Gastrocnemius medialis (tissue), 4 donors: ENCODE results near the gene PPFIBP1. TPM values are rescaled to one million over a fixed set of nuclear protein-coding genes. Genes with fewer than 3 reads are reported as not detected.

ENCODE experiments used
- ATAC-seq, 2 donors: fragments of 150-250 bp; one replicate each; pipeline ENCODE4 v1.9.1; 2016
- DNase-seq, 2 donors: peaks; one replicate each; pipeline ENCODE4 v3.0.0-alpha.2; 2019
- H3K27ac ChIP-seq, 4 donors: fragments of 200-600 bp; sonication (generic); 1 replicate in 1 of 4; 2 replicates in 3 of 4; pipeline ENCODE4 v1.5.1; 2016 to 2018; ENCODE audit warnings: mild to moderate bottlenecking in 2 of 4, moderate library complexity in 1 of 4
- H3K27me3 ChIP-seq, 3 donors: fragments of 200-600 bp; sonication (generic) in 2 of 3; 1 replicate in 1 of 3; 2 replicates in 2 of 3; pipeline versions ENCODE4 v1.5.1 to v1.6.0; 2016 to 2019; ENCODE audit warnings: mild to moderate bottlenecking in 1 of 3, moderate library complexity in 1 of 3
- H3K36me3 ChIP-seq, 2 donors: fragments of 200-600 bp; sonication (generic) in 1 of 2; one replicate each; pipeline ENCODE4 v1.5.1; 2017 to 2018
- H3K4me1 ChIP-seq, 2 donors: fragments of 200-600 bp; sonication (generic) in 1 of 2; one replicate each; pipeline ENCODE4 v1.5.1; 2016 to 2017; ENCODE audit warnings: mild to moderate bottlenecking in 2 of 2
- H3K4me3 ChIP-seq, 4 donors: fragments of 200-600 bp; sonication (generic) in 3 of 4; 1 replicate in 1 of 4; 2 replicates in 3 of 4; pipeline ENCODE4 v1.5.1; 2016 to 2019; ENCODE audit warnings: mild to moderate bottlenecking in 2 of 4
- H3K9me3 ChIP-seq, 3 donors: fragments of 200-600 bp; sonication (generic) in 2 of 3; 1 replicate in 1 of 3; 2 replicates in 2 of 3; pipeline ENCODE4 v1.5.1; 2016 to 2019
- POLR2A ChIP-seq, 2 donors: fragments of 450-650 bp; IDR thresholded peaks; one replicate each; pipeline ENCODE4 v1.6.1; 2017; ENCODE audit warnings: antibody characterized with exemption in 2 of 2, mild to moderate bottlenecking in 2 of 2, moderate library complexity in 2 of 2
- in situ Hi-C, 4 donors: fragments of 200-750 bp; cut with MboI; loops; one replicate each; pipeline versions ENCODE4 v1.15.0 to v1.8.0; 2017; ENCODE audit warnings: low sequenced_read_pairs in 4 of 4
- intact Hi-C: fragments of 100-400 bp; cut with DNase I; formaldehyde crosslinking; loops from one replicate; pipeline ENCODE4 v1.15.1; 2023; ENCODE audit warnings: low total_unique reads
- total RNA-seq, 4 donors: library from RNA; depleted of rRNA; stranded (reverse); fragments of >200 nt; gene quantifications; one replicate each; pipeline versions ENCODE4 v1.1.0 to v1.2.3, GENCODE V29; 2016
- TF ChIP-seq, protein P1 (sequence below), 5 experiments: fragments of 450-650 bp in 3 of 5; fragments of 200-600 bp in 2 of 5; sonication (generic) in 2 of 5; IDR thresholded peaks in 4 of 5; conservative IDR thresholded peaks in 1 of 5; 1 replicate in 4 of 5; 2 replicates in 1 of 5; pipeline ENCODE4 v1.5.1; 2016 to 2019; ENCODE audit warnings: antibody characterized with exemption in 5 of 5, mild to moderate bottlenecking in 3 of 5, moderate library complexity in 3 of 5

PPFIBP1 gene
- total RNA-seq, 4 donors from 2014 or later = 18.3 to 33.2 (median 27.4) TPM

DNA sequence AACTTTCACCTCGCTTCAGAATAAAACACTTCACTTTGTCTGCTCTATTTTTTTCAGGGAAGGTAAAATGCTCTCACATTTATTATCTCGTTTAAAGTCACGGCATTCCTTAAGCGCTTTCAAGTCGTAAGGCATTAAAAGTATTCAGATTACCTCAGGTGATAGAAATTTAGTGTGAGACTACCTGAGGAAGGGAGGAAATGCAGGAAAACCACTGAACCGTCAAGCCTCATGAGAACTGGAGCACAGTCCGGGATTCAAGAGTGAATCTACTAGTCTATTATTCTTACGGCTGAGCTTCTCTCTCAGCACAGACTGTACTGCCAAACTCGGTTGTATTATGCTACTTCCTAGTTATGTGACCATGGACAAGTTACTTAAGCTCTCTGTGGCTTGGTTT is 8.3 kb upstream of the PPFIBP1 start:
- in situ Hi-C loops = no loop called here
- no peak for ATAC-seq
- no peak overlapping the region for H3K27ac ChIP-seq
- no peaks in the 10 kb centered on the region for H3K27me3 ChIP-seq
- TF ChIP-seq, protein P1, sequence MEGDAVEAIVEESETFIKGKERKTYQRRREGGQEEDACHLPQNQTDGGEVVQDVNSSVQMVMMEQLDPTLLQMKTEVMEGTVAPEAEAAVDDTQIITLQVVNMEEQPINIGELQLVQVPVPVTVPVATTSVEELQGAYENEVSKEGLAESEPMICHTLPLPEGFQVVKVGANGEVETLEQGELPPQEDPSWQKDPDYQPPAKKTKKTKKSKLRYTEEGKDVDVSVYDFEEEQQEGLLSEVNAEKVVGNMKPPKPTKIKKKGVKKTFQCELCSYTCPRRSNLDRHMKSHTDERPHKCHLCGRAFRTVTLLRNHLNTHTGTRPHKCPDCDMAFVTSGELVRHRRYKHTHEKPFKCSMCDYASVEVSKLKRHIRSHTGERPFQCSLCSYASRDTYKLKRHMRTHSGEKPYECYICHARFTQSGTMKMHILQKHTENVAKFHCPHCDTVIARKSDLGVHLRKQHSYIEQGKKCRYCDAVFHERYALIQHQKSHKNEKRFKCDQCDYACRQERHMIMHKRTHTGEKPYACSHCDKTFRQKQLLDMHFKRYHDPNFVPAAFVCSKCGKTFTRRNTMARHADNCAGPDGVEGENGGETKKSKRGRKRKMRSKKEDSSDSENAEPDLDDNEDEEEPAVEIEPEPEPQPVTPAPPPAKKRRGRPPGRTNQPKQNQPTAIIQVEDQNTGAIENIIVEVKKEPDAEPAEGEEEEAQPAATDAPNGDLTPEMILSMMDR (IDR thresholded peaks at IDR 0.05 in 4 of 5, conservative IDR thresholded peaks at IDR 0.05 in 1 of 5) = no peak
- no peak for TF ChIP-seq POLR2A (IDR thresholded peaks at IDR 0.05)
- no peak for DNase-seq
- intact Hi-C loops = no loop called here
- H3K36me3 ChIP-seq = no peaks in the 10 kb centered on the region
- peaks cover 0 to 7% of the 10 kb centered on the region in 2 donors for H3K4me1 ChIP-seq
- H3K4me3 ChIP-seq = no peak overlapping the region
- H3K9me3 ChIP-seq = no peaks in the 10 kb centered on the region

DNA sequence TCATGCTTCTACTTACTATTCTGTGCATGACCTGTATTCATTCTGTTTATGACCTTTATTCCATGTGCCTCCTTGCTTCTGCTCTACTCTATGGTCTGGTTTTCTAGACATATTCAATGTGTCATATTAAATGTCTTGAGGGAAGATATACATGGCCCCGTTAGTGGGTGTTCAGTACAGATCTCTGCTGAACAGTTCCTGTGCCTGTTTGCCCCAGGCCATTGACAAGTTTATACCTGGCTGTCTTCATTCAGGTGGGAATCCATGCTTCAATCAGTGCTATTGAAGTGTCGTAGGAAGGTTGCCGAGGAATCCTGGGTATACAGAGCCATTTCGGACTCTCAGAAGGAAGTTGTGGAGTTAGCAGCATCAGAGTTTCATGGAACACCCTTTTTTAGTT is 7.4 kb upstream of the PPFIBP1 start:
- intact Hi-C loops (no loop called here), in situ Hi-C loops (no loop called here)
- peaks cover 0 to 2% of the 10 kb centered on the region in 2 donors for H3K4me1 ChIP-seq
- H3K4me3 ChIP-seq = no peak overlapping the region
- no peak for ATAC-seq
- no peaks in the 10 kb centered on the region for H3K27me3 ChIP-seq
- no peak for DNase-seq
- no peaks in the 10 kb centered on the region for H3K36me3 ChIP-seq
- no peak for TF ChIP-seq POLR2A (IDR thresholded peaks at IDR 0.05)
- TF ChIP-seq, protein P1 (IDR thresholded peaks at IDR 0.05 in 4 of 5, conservative IDR thresholded peaks at IDR 0.05 in 1 of 5) = no peak
- H3K9me3 ChIP-seq = no peaks in the 10 kb centered on the region
- H3K27ac ChIP-seq = no peak overlapping the region

DNA sequence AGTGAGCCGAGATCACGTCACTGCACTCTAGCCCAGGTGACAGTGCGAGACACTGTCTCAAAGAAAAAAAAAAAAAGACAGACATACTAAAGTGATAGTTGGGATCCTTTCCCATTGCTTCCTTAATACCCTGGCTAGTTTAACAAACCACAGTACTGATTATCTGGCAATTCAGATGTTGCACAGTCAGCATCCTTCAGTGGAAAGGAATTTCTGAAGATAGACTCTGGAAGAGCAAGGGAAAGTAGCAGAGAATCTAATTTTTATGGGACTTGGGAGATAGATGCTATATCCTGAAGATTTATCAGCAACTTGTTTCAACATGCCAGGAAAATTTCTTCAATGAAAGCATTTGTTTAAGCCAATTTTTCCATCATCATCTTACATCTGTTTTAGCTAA is 6.5 kb upstream of the PPFIBP1 start:
- ATAC-seq (no peak), DNase-seq (no peak)
- TF ChIP-seq POLR2A (IDR thresholded peaks at IDR 0.05) = no peak
- TF ChIP-seq, protein P1 (IDR thresholded peaks at IDR 0.05 in 4 of 5, conservative IDR thresholded peaks at IDR 0.05 in 1 of 5) = no peak
- Histone ChIP-seq H3K36me3 (no peaks in the 10 kb centered on the region), H3K27ac (no peak overlapping the region), H3K4me1 (no peaks in the 10 kb centered on the region), H3K27me3 (no peaks in the 10 kb centered on the region), H3K9me3 (no peaks in the 10 kb centered on the region), H3K4me3 (no peak overlapping the region)
- in situ Hi-C loops (no loop called here), intact Hi-C loops (no loop called here)

DNA sequence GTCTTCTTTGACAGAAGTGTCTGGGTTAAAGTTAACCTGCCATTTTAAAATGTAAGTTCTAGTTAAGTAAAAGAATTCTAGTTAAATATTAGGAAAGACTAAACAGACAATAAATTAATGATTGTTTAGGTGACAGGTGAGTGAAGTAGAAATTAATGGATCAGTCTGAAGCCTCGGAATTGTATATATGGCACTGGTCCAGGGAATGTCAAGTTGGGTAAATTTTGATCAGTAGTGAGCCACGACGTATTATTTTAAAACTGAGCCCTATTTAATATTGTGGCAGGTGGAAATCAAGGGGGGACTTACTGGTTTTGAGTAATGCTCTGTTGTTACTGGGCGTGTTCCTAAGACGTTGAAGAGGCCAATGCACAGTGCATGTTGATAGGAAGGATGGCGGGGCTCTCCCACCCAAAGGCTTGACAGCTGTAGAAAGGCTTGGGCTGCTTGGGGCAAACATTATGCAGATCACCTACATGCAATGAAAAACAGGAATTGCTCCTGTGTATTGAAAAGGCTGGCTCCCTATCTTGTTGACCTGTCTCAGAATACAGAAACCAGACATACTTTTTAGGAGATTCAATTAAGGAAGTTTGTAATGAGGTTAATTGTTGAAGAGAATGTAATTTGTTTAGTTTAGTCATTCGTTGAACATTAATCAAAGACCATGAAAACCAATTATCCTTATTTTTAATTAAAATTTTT is 5.9 kb upstream of the PPFIBP1 start:
- intact Hi-C loops (no loop called here), in situ Hi-C loops (no loop called here)
- H3K27ac ChIP-seq = no peak overlapping the region
- peaks cover 4 to 5% of the 10 kb centered on the region in 2 donors for H3K4me1 ChIP-seq
- ATAC-seq (no peak), DNase-seq (no peak)
- H3K36me3 ChIP-seq = no peaks in the 10 kb centered on the region
- TF ChIP-seq, protein P1 (IDR thresholded peaks at IDR 0.05 in 4 of 5, conservative IDR thresholded peaks at IDR 0.05 in 1 of 5) = no peak
- no peak for TF ChIP-seq POLR2A (IDR thresholded peaks at IDR 0.05)
- H3K4me3 ChIP-seq = no peak overlapping the region
- H3K27me3 ChIP-seq = no peaks in the 10 kb centered on the region
- H3K9me3 ChIP-seq = no peaks in the 10 kb centered on the region
